H1 (cell line): ENCODE results near the gene COL6A2. TPM values are rescaled to one million over a fixed set of nuclear protein-coding genes. Genes with fewer than 3 reads are reported as not detected.

Source experiments
- CTCF ChIA-PET: fragments of 300-600 bp; sonication (Branson Sonifier 250); formaldehyde crosslinking; loops from one replicate; lab custom pipeline; 2021; ENCODE audit not compliant: partially characterized antibody; lab: Charles Lee
- POLR2A ChIA-PET: fragments of 300-600 bp; sonication (Branson Sonifier 250); formaldehyde crosslinking; loops from one replicate; lab custom pipeline; 2021; ENCODE audit warnings: inconsistent platforms; ENCODE audit not compliant: partially characterized antibody; lab: Charles Lee
- DNase-seq, 2 experiments: peaks; one replicate each; pipeline versions ENCODE4 v3.0.0 to v3.0.0-alpha.2; 2010 to 2022; ENCODE audit warnings: low spot score in 2 of 2, low read depth in 1 of 2, mixed read lengths in 1 of 2
- FAIRE-seq: peaks from 2 replicates; lab custom pipeline; 2011; peaks lifted over from hg19 to GRCh38; lab: Jason Lieb, UNC
- H2AFZ ChIP-seq: 2 replicates; pipeline ENCODE4 v1.8.1; 2012; ENCODE audit warnings: low read length, inconsistent platforms
- H2AK5ac ChIP-seq: 2 replicates; pipeline ENCODE4 v1.6.1; 2013; ENCODE audit warnings: low read depth, low read length
- H2BK120ac ChIP-seq: replicated peaks from 2 replicates; pipeline ENCODE3; 2013; ENCODE audit warnings: low read depth, low read length, inconsistent platforms
- H2BK12ac ChIP-seq: 2 replicates; pipeline ENCODE4 v1.6.1; 2013; ENCODE audit warnings: low read depth, low read length
- H2BK15ac ChIP-seq: 2 replicates; pipeline ENCODE4 v1.6.1; 2013; ENCODE audit warnings: low read length
- H2BK20ac ChIP-seq: 2 replicates; pipeline ENCODE4 v1.6.1; 2013; ENCODE audit warnings: low read length
- H2BK5ac ChIP-seq: 2 replicates; pipeline ENCODE4 v1.6.1; 2013; ENCODE audit warnings: low read depth, low read length
- H3K14ac ChIP-seq: 2 replicates; pipeline ENCODE4 v1.6.1; 2013; ENCODE audit warnings: inconsistent platforms; ENCODE audit not compliant: insufficient read length
- H3K18ac ChIP-seq: 2 replicates; pipeline ENCODE4 v1.6.1; 2013; ENCODE audit warnings: low read length; ENCODE audit errors: extremely low read depth
- H3K23ac ChIP-seq: 2 replicates; pipeline ENCODE4 v1.6.1; 2013; ENCODE audit warnings: inconsistent platforms; ENCODE audit not compliant: insufficient read length
- H3K23me2 ChIP-seq: 2 replicates; pipeline ENCODE4 v1.6.1; 2013; ENCODE audit warnings: low read depth, low read length
- H3K27ac ChIP-seq: 2 replicates; pipeline ENCODE4 v1.6.1; 2011; ENCODE audit warnings: low read depth, low read length, inconsistent platforms
- H3K27me3 ChIP-seq, 4 experiments: replicated peaks in 1 of 4; 1 replicate in 1 of 4; 2 replicates in 3 of 4; pipeline versions ENCODE4 v1.6.1 to v1.8.1; 2011 to 2013; ENCODE audit warnings: low read length in 3 of 4, mild to moderate bottlenecking in 3 of 4, inconsistent platforms in 2 of 4, mixed read lengths in 2 of 4, moderate library complexity in 1 of 4; ENCODE audit not compliant: control insufficient read depth in 3 of 4, insufficient read depth in 3 of 4; ENCODE audit errors: extremely low read depth in 1 of 4
- H3K36me3 ChIP-seq, 4 experiments: 2 replicates each; pipeline versions ENCODE4 v1.6.1 to v1.8.1; 2011 to 2013; ENCODE audit warnings: mild to moderate bottlenecking in 4 of 4, low read length in 3 of 4, moderate library complexity in 2 of 4, control low read depth in 1 of 4, inconsistent platforms in 1 of 4; ENCODE audit not compliant: insufficient read depth in 4 of 4, control insufficient read depth in 2 of 4
- H3K4ac ChIP-seq: replicated peaks from 2 replicates; pipeline ENCODE3; 2013; ENCODE audit warnings: low read length, low read depth, mixed read lengths, inconsistent platforms; ENCODE audit not compliant: insufficient read length
- H3K4me1 ChIP-seq, 4 experiments: replicated peaks in 1 of 4; 1 replicate in 1 of 4; 2 replicates in 3 of 4; pipeline versions ENCODE4 v1.6.1 to v1.8.1; 2011 to 2013; ENCODE audit warnings: low read length in 3 of 4, inconsistent platforms in 2 of 4, mixed read lengths in 1 of 4; ENCODE audit not compliant: insufficient read depth in 4 of 4, control insufficient read depth in 3 of 4
- H3K4me2 ChIP-seq, 2 experiments: 2 replicates each; pipeline versions ENCODE4 v1.6.1 to v1.8.1; 2011 to 2013; ENCODE audit warnings: low read depth in 2 of 2, low read length in 2 of 2, control low read depth in 1 of 2, inconsistent platforms in 1 of 2, mild to moderate bottlenecking in 1 of 2; ENCODE audit not compliant: insufficient read depth in 1 of 2
- H3K4me3 ChIP-seq, 4 experiments: fragments of 200-600, 300-600 bp in 1 of 4; sonication (generic), shearing (Covaris generic), sonication (Bioruptor Twin) in 1 of 4; 2 replicates each; pipeline versions ENCODE4 v1.5.1 to v1.8.1; 2011 to 2016; ENCODE audit warnings: low read length in 4 of 4, low read depth in 3 of 4, control low read depth in 2 of 4, inconsistent platforms in 2 of 4, mild to moderate bottlenecking in 2 of 4, mixed read lengths in 1 of 4, moderate library complexity in 1 of 4; ENCODE audit not compliant: insufficient read depth in 2 of 4; ENCODE audit errors: extremely low read depth in 1 of 4
- H3K56ac ChIP-seq: replicated peaks from 2 replicates; pipeline ENCODE3; 2013; ENCODE audit warnings: low read depth, mild to moderate bottlenecking, mixed read lengths, low read length, inconsistent platforms; ENCODE audit not compliant: insufficient read length
- H3K79me1 ChIP-seq: 2 replicates; pipeline ENCODE4 v1.6.1; 2013; ENCODE audit warnings: low read depth, low read length, control low read depth
- H3K79me2 ChIP-seq, 2 experiments: 2 replicates each; pipeline versions ENCODE4 v1.6.1 to v1.8.1; 2012 to 2013; ENCODE audit warnings: low read length in 2 of 2, mild to moderate bottlenecking in 2 of 2, inconsistent platforms in 1 of 2; ENCODE audit not compliant: insufficient read depth in 2 of 2, control insufficient read depth in 1 of 2
- H3K9ac ChIP-seq, 4 experiments: replicated peaks in 1 of 4; 1 replicate in 1 of 4; 2 replicates in 3 of 4; pipeline versions ENCODE4 v1.6.1 to v1.8.1; 2011 to 2013; ENCODE audit warnings: low read depth in 3 of 4, low read length in 3 of 4, control low read depth in 2 of 4, mild to moderate bottlenecking in 2 of 4, moderate library complexity in 2 of 4, inconsistent platforms in 1 of 4; ENCODE audit errors: extremely low read depth in 1 of 4
- H3K9me3 ChIP-seq, 2 experiments: 2 replicates each; pipeline versions ENCODE4 v1.6.1 to v1.8.1; 2012 to 2013; ENCODE audit warnings: mild to moderate bottlenecking in 2 of 2, moderate library complexity in 2 of 2, control low read depth in 1 of 2, inconsistent platforms in 1 of 2, low read depth in 1 of 2, low read length in 1 of 2, mixed read lengths in 1 of 2; ENCODE audit not compliant: insufficient read depth in 2 of 2
- H4K20me1 ChIP-seq, 2 experiments: replicated peaks in 1 of 2; 2 replicates each; pipeline versions ENCODE3 to v1.8.1; 2011 to 2013; ENCODE audit warnings: inconsistent platforms in 2 of 2, low read length in 2 of 2, mild to moderate bottlenecking in 1 of 2; ENCODE audit not compliant: insufficient read depth in 2 of 2, control insufficient read depth in 1 of 2
- H4K5ac ChIP-seq: 2 replicates; pipeline ENCODE4 v1.6.1; 2013; ENCODE audit warnings: low read length, low read depth, mixed read lengths, inconsistent platforms; ENCODE audit not compliant: insufficient read length
- H4K8ac ChIP-seq: 2 replicates; pipeline ENCODE4 v1.8.0; 2013; ENCODE audit warnings: mild to moderate bottlenecking, moderate library complexity, low read length, inconsistent platforms; ENCODE audit not compliant: insufficient read depth; ENCODE audit errors: extremely low read depth
- H4K91ac ChIP-seq: replicated peaks from 2 replicates; pipeline ENCODE3; 2013; ENCODE audit warnings: low read length, mixed read lengths, inconsistent platforms; ENCODE audit not compliant: insufficient read length
- CHD2 ChIP-seq: IDR thresholded peaks from 2 replicates; pipeline ENCODE4 v1.6.1; 2012; ENCODE audit warnings: low read length, improper control_type of control experiment
- GABPA ChIP-seq: IDR thresholded peaks from 2 replicates; pipeline ENCODE4 v1.6.1; 2011; ENCODE audit warnings: mild to moderate bottlenecking, low read length, moderate library complexity, borderline replicate concordance; ENCODE audit not compliant: insufficient read depth
- NRF1 ChIP-seq: IDR thresholded peaks from 2 replicates; pipeline ENCODE4 v1.6.1; 2011; ENCODE audit warnings: mild to moderate bottlenecking, low read depth, low read length, improper control_type of control experiment
- ZNF274 ChIP-seq: IDR thresholded peaks from 2 replicates; pipeline ENCODE4 v1.7.0; 2012; ENCODE audit warnings: low read length, borderline replicate concordance; ENCODE audit errors: extremely low read depth
- WGBS, 2 experiments: shearing (Covaris generic) in 1 of 2; methylation state at CpG; one replicate each; pipeline versions ENCODE4 v1.1.6 to v1.1.7; 2013 to 2015; ENCODE audit warnings: low lambda C conversion rate in 2 of 2, mixed read lengths in 2 of 2, inconsistent platforms in 1 of 2, low coverage in 1 of 2, missing lambda C conversion rate in 1 of 2; ENCODE audit not compliant: insufficient replicate concordance in 2 of 2, insufficient coverage in 1 of 2, insufficient read length in 1 of 2; ENCODE audit errors: extremely low coverage in 1 of 2, missing lambda C conversion rate in 1 of 2; 5-methylcytosine and 5-hydroxymethylcytosine counted together
- polyA plus RNA-seq, 7 experiments: library from polyadenylated mRNA; depleted of rRNA in 3 of 7; stranded (reverse) in 5 of 7; unstranded in 2 of 7; fragments of >200 nt in 5 of 7; fragments of 200-250 nt in 2 of 7; gene quantifications; 1 replicate in 5 of 7; 2 replicates in 1 of 7; 4 replicates in 1 of 7; pipeline versions ENCODE4 v1.2.1 to v1.2.3, GENCODE V29; 2011 to 2013; ENCODE audit warnings: missing spikeins in 2 of 7, mixed read lengths in 2 of 7
- total RNA-seq: library from RNA; stranded (reverse); fragmentation: NEBNext Ultra II Directional; extraction: Animal tissue kit (Norgen Biotek cat#: 25700); gene quantifications from 2 replicates; pipeline ENCODE4 v1.2.1, GENCODE V29; 2021

COL6A2 gene
- total and polyA plus RNA-seq, 2 of the 8 experiments (the other 6 are each of a cell fraction or from before 2014, with no cell fraction given): 60.1 to 62.7 TPM

- TF ChIP-seq NRF1 (no peak), GABPA (no peak), ZNF274 (no peak), CHD2 (no peak)
- TF ChIP-seq, all 59 proteins: peak for 0
Measured at GRCh38 chr21:46157987-46158451, 60.1 kb downstream of the COL6A2 start.

More at GRCh38 chr21:46157987-46158451, 60.1 kb downstream of the COL6A2 start:
- H3K23me2 ChIP-seq: no peaks in the 10 kb centered on the region
- H3K79me1 ChIP-seq: no peaks in the 10 kb centered on the region; the same call in 1 of the 2 replicates
- no peak overlapping the region for H3K27ac ChIP-seq
- no peak for FAIRE-seq
- no peak overlapping the region for H3K14ac ChIP-seq
- H4K5ac ChIP-seq: no peak overlapping the region
- ChIA-PET POLR2A (interaction anchor here (0.9 kb wide), 1 partner anchor 15 kb away, joined by 3 read pairs; no protein-coding TSS in a partner anchor), CTCF (interaction anchor here (0.7 to 1.8 kb wide), 5 partner anchors 16 to 266 kb away, joined by 3 to 7 read pairs (median 4); no protein-coding TSS in a partner anchor)
- no peak overlapping the region for H2AK5ac ChIP-seq
- no peaks in the 10 kb centered on the region; a peak in 1 of 7 replicates for H3K27me3 ChIP-seq
- H3K4me3 ChIP-seq: no peak overlapping the region
- H3K56ac ChIP-seq: no peak overlapping the region
- H2BK120ac ChIP-seq: no peak overlapping the region
- no peak overlapping the region for H3K18ac ChIP-seq
- H2BK20ac ChIP-seq: no peak overlapping the region
- H2BK15ac ChIP-seq: no peak overlapping the region
- H2BK12ac ChIP-seq: no peak overlapping the region
- peaks cover 0 to 19% (median 8%) of the 10 kb centered on the region in 4 experiments; a peak in 5 of 8 replicates for H3K36me3 ChIP-seq
- H3K9me3 ChIP-seq: peaks cover 4 to 26% of the 10 kb centered on the region in 2 experiments; a peak in 2 of 4 replicates
- H3K9ac ChIP-seq: no peak overlapping the region
- no peak overlapping the region for H3K23ac ChIP-seq
- no peak overlapping the region for H2AFZ ChIP-seq
- H3K4ac ChIP-seq: no peak overlapping the region
- H4K20me1 ChIP-seq: peaks cover 0 to 4% of the 10 kb centered on the region in 2 experiments
- H2BK5ac ChIP-seq: no peak overlapping the region; the same call in 1 of the 2 replicates
- no peak for DNase-seq
- 92% methylated on average over 15 of the region's 15 CpGs; no CpG with 5 or more reads in 1 of the 2 experiments for WGBS, 2 experiments
- H3K4me2 ChIP-seq: no peak overlapping the region
- no peak overlapping the region for H4K8ac ChIP-seq
- no peak overlapping the region for H4K91ac ChIP-seq
- H3K79me2 ChIP-seq: no peaks in the 10 kb centered on the region
- H3K4me1 ChIP-seq: peaks cover 0 to 11% (median 6%) of the 10 kb centered on the region in 4 experiments; a peak in 5 of 7 replicates
